Right lobe of liver (tissue), 6 donors: Measurements from ENCODE around the gene DNAJC13. TPM values are rescaled to one million over a fixed set of nuclear protein-coding genes. Genes with fewer than 3 reads are reported as not detected.

ENCODE experiments used
- ATAC-seq, 4 donors: fragments of 200-7000 bp; cut with Tn5 transposase; one replicate each; pipeline ENCODE4 v1.9.1; 2020; ENCODE audit warnings: mild to moderate bottlenecking in 4 of 4, moderate library complexity in 4 of 4
- DNase-seq, 3 donors: peaks; one replicate each; pipeline ENCODE4 v3.0.0-alpha.2; 2020
- H3K27ac ChIP-seq, 3 donors: fragments of 200-600 bp; one replicate each; pipeline ENCODE4 v1.8.0; 2022
- H3K27me3 ChIP-seq, 2 donors: fragments of 200-600 bp; one replicate each; pipeline ENCODE4 v1.8.0; 2022
- H3K36me3 ChIP-seq, 4 donors: fragments of 200-600 bp; sonication (generic) in 1 of 4; one replicate each; pipeline versions ENCODE4 v1.5.1 to v1.8.0; 2017 to 2022; ENCODE audit warnings: control low read depth in 1 of 4
- H3K4me1 ChIP-seq, 4 donors: fragments of 200-600 bp; sonication (generic) in 1 of 4; one replicate each; pipeline versions ENCODE4 v1.5.1 to v1.8.0; 2017 to 2022; ENCODE audit warnings: control low read depth in 1 of 4
- H3K4me3 ChIP-seq, 3 donors: fragments of 200-600 bp; one replicate each; pipeline ENCODE4 v1.8.0; 2022
- H3K9me3 ChIP-seq, 4 donors: fragments of 200-600 bp; sonication (generic) in 1 of 4; one replicate each; pipeline versions ENCODE4 v1.5.1 to v1.8.0; 2017 to 2022; ENCODE audit warnings: control low read depth in 1 of 4
- CTCF ChIP-seq, 4 donors: fragments of 200-600 bp in 3 of 4; fragments of 450-650 bp in 1 of 4; IDR thresholded peaks; one replicate each; pipeline versions ENCODE4 v1.5.1 to v1.8.0; 2016 to 2022; ENCODE audit warnings: antibody characterized with exemption in 4 of 4, mild to moderate bottlenecking in 2 of 4
- POLR2A ChIP-seq: fragments of 450-650 bp; IDR thresholded peaks from one replicate; pipeline ENCODE4 v1.6.1; 2017; ENCODE audit warnings: antibody characterized with exemption, mild to moderate bottlenecking
- WGBS: methylation state at CpG from one replicate; pipeline ENCODE4 v1.1.6; 2018; ENCODE audit warnings: low coverage, low lambda C conversion rate; ENCODE audit not compliant: insufficient coverage; ENCODE audit errors: missing lambda C conversion rate; 5-methylcytosine and 5-hydroxymethylcytosine counted together
- intact Hi-C, 2 donors: fragments of 100-400 bp; cut with DNase I; formaldehyde crosslinking; loops; one replicate each; pipeline versions ENCODE4 v1.11.2 to v1.14.1; 2022
- total RNA-seq, 6 experiments: library from RNA; depleted of rRNA in 2 of 6; stranded (reverse); fragments of >200 nt in 2 of 6; fragmentation: NEBNext Ultra II Directional in 3 of 6; extraction: Animal tissue kit (Norgen Biotek cat#: 25700) in 3 of 6; gene quantifications; one replicate each; pipeline versions ENCODE4 v1.1.0 to v1.2.4, GENCODE V29; 2016 to 2023
- donor health status: DM: no; HTN: yes; CAD: no.
- donor health status: DM: no; HTN: no; CAD: no.
- donor health status: DM: no; HTN: no; CAD: no.
- donor health status: DM: no; HTN: yes; CAD: no.
- donor health status: DM: no; HTN: yes; CAD: no.

The DNAJC13 gene
- total RNA-seq, 6 experiments from 2014 or later, result 12.6 to 19.4 (median 18.3) TPM

- 74% methylated on average over 8 of the region's 8 CpGs for WGBS
- Histone ChIP-seq H3K4me1 (no peaks in the 10 kb centered on the region), H3K36me3 (peaks cover 0 to 27% (median 8%) of the 10 kb centered on the region in 4 donors), H3K27me3 (no peaks in the 10 kb centered on the region), H3K9me3 (no peaks in the 10 kb centered on the region), H3K4me3 (no peak overlapping the region), H3K27ac (no peak overlapping the region)
- TF ChIP-seq CTCF (IDR thresholded peaks at IDR 0.05), result no peak
- TF ChIP-seq POLR2A, result no peak
- intact Hi-C loops, result no loop called here
- no peak for ATAC-seq
- no peak for DNase-seq
Observed at GRCh38 chr3:132556508-132557159, 139.3 kb downstream of the DNAJC13 start.

GRCh38 chr3:132561003-132561402 is 143.7 kb downstream of the DNAJC13 start:
- H3K36me3 ChIP-seq, result peaks cover 0 to 27% (median 14%) of the 10 kb centered on the region in 4 donors
- ATAC-seq, result no peak
- no peaks in the 10 kb centered on the region for H3K4me1 ChIP-seq

GRCh38 chr3:132563420-132564069 is 146.2 kb downstream of the DNAJC13 start:
- 77% methylated on average over 4 of the region's 4 CpGs for WGBS
- no peaks in the 10 kb centered on the region for H3K4me1 ChIP-seq
- no peak for ATAC-seq

More at GRCh38 chr3:132561003-132561402, 143.7 kb downstream of the DNAJC13 start:
- H3K9me3 ChIP-seq, result no peaks in the 10 kb centered on the region
- 100% methylated on average over 2 of the region's 4 CpGs for WGBS
- intact Hi-C loops, result no loop called here
- TF ChIP-seq CTCF (IDR thresholded peaks at IDR 0.05), result no peak
- no peak for TF ChIP-seq POLR2A
- H3K4me3 ChIP-seq, result no peak overlapping the region
- no peaks in the 10 kb centered on the region for H3K27me3 ChIP-seq
- DNase-seq, result no peak
- no peak overlapping the region for H3K27ac ChIP-seq

GRCh38 chr3:132564070-132564465 is 146.8 kb downstream of the DNAJC13 start:
- 88% methylated on average over 2 of the region's 2 CpGs for WGBS
- Histone ChIP-seq H3K27ac (no peak overlapping the region), H3K4me3 (no peak overlapping the region), H3K4me1 (no peaks in the 10 kb centered on the region), H3K9me3 (no peaks in the 10 kb centered on the region), H3K27me3 (no peaks in the 10 kb centered on the region), H3K36me3 (peaks cover 0 to 13% (median 6%) of the 10 kb centered on the region in 4 donors)
- intact Hi-C loops, result no loop called here
- TF ChIP-seq CTCF (IDR thresholded peaks at IDR 0.05) (no peak), POLR2A (no peak)
- no peak for DNase-seq
- ATAC-seq, result no peak

More at GRCh38 chr3:132563420-132564069, 146.2 kb downstream of the DNAJC13 start:
- H3K27me3 ChIP-seq, result no peaks in the 10 kb centered on the region
- H3K36me3 ChIP-seq, result peaks cover 0 to 18% (median 7%) of the 10 kb centered on the region in 4 donors
- intact Hi-C loops, result no loop called here
- no peak for DNase-seq
- TF ChIP-seq CTCF (IDR thresholded peaks at IDR 0.05) (no peak), POLR2A (no peak)
- no peak overlapping the region for H3K4me3 ChIP-seq
- no peak overlapping the region for H3K27ac ChIP-seq
- no peaks in the 10 kb centered on the region for H3K9me3 ChIP-seq
